ENCODE results near the gene DUSP10. TPM values are rescaled to one million over a fixed set of nuclear protein-coding genes. Genes with fewer than 3 reads are reported as not detected.

The DUSP10 gene
- total RNA-seq, 2 donors from 2014 or later = 5.8 to 13.6 TPM

DNA sequence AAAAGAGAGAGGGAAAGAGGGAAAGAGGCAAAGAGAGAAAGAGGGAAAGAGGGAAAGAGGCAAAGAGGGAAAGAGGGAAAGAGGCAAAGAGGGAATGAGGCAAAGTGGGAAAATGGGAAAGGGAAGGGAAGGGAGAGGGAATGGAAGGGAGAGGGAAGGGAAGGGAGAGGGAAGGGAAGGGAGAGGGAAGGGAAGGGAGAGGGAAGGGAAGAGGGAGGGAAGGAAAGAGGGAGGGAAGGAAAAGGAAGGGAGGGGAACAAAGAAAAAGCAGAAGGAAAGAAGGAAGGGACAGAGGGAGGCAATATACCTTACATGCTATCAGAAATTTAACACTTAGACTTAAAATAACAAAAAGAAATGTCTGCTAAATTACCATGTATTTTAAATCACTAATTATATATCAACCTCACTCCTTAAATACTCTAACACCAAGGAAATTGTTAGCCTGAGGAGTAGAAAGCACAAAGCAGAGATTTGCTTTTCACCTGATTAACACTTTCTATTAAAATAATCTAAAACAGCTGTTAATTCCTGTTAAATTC lies 41.8 kb downstream of the DUSP10 start:
- intact Hi-C loops (cut with DNase I) = no loop called here
- Histone ChIP-seq H3K36me3 (no peaks in the 10 kb centered on the region), H3K4me1 (replicated peaks) (no peaks in the 10 kb centered on the region), H3K9me3 (no peaks in the 10 kb centered on the region), H3K4me3 (no peak overlapping the region), H3K27ac (no peak overlapping the region), H3K27me3 (replicated peaks; ENCODE audit: insufficient read depth) (no peaks in the 10 kb centered on the region)
- DNase-seq (ENCODE audit: low spot score) = no peak
- no peak for TF ChIP-seq POLR2A (IDR thresholded peaks at IDR 0.05)
- TF ChIP-seq, protein P1, sequence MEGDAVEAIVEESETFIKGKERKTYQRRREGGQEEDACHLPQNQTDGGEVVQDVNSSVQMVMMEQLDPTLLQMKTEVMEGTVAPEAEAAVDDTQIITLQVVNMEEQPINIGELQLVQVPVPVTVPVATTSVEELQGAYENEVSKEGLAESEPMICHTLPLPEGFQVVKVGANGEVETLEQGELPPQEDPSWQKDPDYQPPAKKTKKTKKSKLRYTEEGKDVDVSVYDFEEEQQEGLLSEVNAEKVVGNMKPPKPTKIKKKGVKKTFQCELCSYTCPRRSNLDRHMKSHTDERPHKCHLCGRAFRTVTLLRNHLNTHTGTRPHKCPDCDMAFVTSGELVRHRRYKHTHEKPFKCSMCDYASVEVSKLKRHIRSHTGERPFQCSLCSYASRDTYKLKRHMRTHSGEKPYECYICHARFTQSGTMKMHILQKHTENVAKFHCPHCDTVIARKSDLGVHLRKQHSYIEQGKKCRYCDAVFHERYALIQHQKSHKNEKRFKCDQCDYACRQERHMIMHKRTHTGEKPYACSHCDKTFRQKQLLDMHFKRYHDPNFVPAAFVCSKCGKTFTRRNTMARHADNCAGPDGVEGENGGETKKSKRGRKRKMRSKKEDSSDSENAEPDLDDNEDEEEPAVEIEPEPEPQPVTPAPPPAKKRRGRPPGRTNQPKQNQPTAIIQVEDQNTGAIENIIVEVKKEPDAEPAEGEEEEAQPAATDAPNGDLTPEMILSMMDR (IDR thresholded peaks at IDR 0.05) = no peak
- TF ChIP-seq POLR2AphosphoS5 (IDR thresholded peaks at IDR 0.05) = no peak

DNA sequence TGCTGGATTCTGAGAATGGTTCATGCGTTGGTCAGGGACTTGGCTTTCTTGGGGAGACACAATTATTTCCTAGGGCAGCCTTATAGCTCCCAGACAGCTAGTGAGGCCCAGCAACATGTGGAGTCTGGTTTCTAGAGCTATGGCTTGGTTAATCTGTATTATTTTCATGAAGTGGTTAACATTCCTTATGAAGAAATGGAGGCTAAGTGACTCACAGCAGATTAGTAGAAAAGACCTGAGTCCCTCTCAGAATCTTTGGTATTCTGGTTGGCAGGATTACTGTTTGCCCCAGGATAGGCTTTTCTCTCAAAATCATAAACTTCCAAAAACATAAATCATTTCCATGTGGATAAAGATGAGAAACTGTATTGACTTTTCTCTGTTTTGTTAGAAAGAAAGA lies 42.3 kb downstream of the DUSP10 start:
- no peaks in the 10 kb centered on the region for H3K9me3 ChIP-seq
- H3K36me3 ChIP-seq = no peaks in the 10 kb centered on the region
- 93% methylated on average over 1 of the region's 1 CpG for WGBS
- H3K27ac ChIP-seq = no peak overlapping the region
- DNase-seq (ENCODE audit: low spot score) = no peak
- no peak overlapping the region for H3K4me3 ChIP-seq
- H3K27me3 ChIP-seq (replicated peaks; ENCODE audit: insufficient read depth) = no peaks in the 10 kb centered on the region
- TF ChIP-seq POLR2AphosphoS5 (IDR thresholded peaks at IDR 0.05) = no peak
- no peak for TF ChIP-seq POLR2A (IDR thresholded peaks at IDR 0.05)
- TF ChIP-seq, protein P1 (IDR thresholded peaks at IDR 0.05) = no peak
- intact Hi-C loops (cut with DNase I) = no loop called here
- no peaks in the 10 kb centered on the region for H3K4me1 ChIP-seq (replicated peaks)

DNA sequence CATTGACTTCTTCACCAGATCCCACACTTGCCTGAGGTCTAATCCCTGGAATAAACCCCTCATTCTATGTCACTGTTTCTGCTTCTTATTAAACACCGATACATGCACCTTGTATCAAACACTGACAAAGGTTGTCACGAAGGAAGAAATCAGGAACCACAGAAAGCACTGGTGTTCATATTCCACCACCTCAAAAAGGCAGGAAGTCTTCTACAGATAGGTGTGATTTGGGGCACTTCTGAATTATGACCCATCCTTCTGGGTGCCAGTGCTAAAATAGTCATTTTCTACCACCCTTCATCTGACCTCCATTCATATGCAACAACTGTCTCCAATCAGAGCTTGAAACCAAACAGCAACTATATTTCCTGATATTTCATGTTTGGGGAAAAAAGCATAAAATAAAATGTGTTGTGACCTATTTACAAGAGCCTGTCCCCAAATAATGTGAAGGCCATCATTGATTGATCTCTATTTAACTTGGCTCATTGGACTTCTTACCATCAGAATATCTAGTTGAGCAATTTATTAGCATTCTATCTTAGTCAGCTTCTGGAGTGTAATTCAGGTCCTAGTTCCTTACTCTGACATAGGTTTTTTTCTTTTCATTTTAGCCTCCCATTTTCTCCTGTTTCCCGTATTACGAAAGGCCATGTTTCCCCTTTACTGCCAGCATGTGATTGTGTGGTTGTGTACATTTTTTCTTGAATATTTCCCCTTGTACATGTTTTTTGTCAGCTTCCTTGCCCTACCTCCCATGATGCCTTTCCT lies 43.1 kb downstream of the DUSP10 start:
- no peaks in the 10 kb centered on the region for H3K4me1 ChIP-seq (replicated peaks)
- no peak for TF ChIP-seq POLR2A (IDR thresholded peaks at IDR 0.05)
- TF ChIP-seq, protein P1 (IDR thresholded peaks at IDR 0.05) = no peak
- DNase-seq (ENCODE audit: low spot score) = no peak
- no peak overlapping the region for H3K27ac ChIP-seq
- no peak overlapping the region for H3K4me3 ChIP-seq
- H3K36me3 ChIP-seq = no peaks in the 10 kb centered on the region
- H3K9me3 ChIP-seq = no peaks in the 10 kb centered on the region
- intact Hi-C loops (cut with DNase I) = no loop called here
- WGBS = 92% methylated on average over 4 of the region's 4 CpGs
- H3K27me3 ChIP-seq (replicated peaks; ENCODE audit: insufficient read depth) = no peaks in the 10 kb centered on the region

DNA sequence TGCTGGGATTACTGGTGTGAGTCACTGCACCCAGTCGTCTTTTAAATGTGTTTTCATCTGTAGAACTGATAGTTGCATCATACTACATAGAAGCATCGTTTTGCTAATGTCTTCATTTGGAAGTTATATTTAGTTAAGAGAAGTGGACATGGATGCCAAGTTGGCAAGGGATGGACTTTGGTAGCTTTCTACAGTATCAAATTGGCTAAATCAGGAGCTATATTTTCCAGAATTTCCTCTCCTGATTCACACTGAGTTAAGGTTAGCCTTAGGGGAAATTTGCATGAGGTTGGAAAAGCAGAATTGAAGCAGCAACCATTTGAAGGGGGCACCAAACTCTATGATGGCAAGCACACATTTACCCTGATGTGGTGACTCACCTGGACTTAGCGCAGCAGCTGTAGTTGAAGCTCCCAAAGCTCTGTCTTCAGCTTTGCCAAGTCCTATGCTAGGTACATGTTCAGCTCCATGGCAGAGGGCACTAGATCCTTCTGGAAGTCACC lies 43.9 kb downstream of the DUSP10 start:
- no peaks in the 10 kb centered on the region for H3K27me3 ChIP-seq (replicated peaks; ENCODE audit: insufficient read depth)
- DNase-seq (ENCODE audit: low spot score) = no peak
- WGBS = 82% methylated on average over 3 of the region's 3 CpGs
- no peaks in the 10 kb centered on the region for H3K4me1 ChIP-seq (replicated peaks)
- H3K27ac ChIP-seq = no peak overlapping the region
- no peaks in the 10 kb centered on the region for H3K9me3 ChIP-seq
- H3K4me3 ChIP-seq = no peak overlapping the region
- H3K36me3 ChIP-seq = no peaks in the 10 kb centered on the region
- intact Hi-C loops (cut with DNase I) = no loop called here
- TF ChIP-seq, protein P1 (IDR thresholded peaks at IDR 0.05) = no peak
- TF ChIP-seq POLR2A (IDR thresholded peaks at IDR 0.05) (no peak), POLR2AphosphoS5 (IDR thresholded peaks at IDR 0.05) (no peak)

All from prostate gland (tissue), 2 donors.